HEK293 (cell line): ENCODE measurements around the gene CCDC88C.

Experiments used
- BCL11B ChIP-seq: fragments of 450-650 bp; formaldehyde crosslinking; IDR thresholded peaks from 2 replicates; pipeline ENCODE4 v1.5.1; 2016; ENCODE audit warnings: low read depth, missing biosample characterization, missing genetic modification characterization
- KLF16 ChIP-seq: fragments of 450-650 bp; formaldehyde crosslinking; IDR thresholded peaks from 2 replicates; pipeline ENCODE4 v1.5.1; 2017; ENCODE audit warnings: missing biosample characterization, missing genetic modification characterization
- MYNN ChIP-seq: fragments of 450-650 bp; formaldehyde crosslinking; IDR thresholded peaks from 2 replicates; pipeline ENCODE4 v1.5.1; 2016; ENCODE audit warnings: missing biosample characterization, missing genetic modification characterization, borderline replicate concordance
- OVOL3 ChIP-seq: fragments of 450-650 bp; formaldehyde crosslinking; IDR thresholded peaks from 2 replicates; pipeline ENCODE4 v1.5.1; 2016; ENCODE audit warnings: missing biosample characterization, missing genetic modification characterization
- PRDM10 ChIP-seq: fragments of 450-650 bp; formaldehyde crosslinking; IDR thresholded peaks from 2 replicates; pipeline ENCODE4 v1.5.1; 2016; ENCODE audit warnings: missing biosample characterization, missing genetic modification characterization
- SP7 ChIP-seq: fragments of 450-650 bp; formaldehyde crosslinking; IDR thresholded peaks from 2 replicates; pipeline ENCODE4 v1.5.1; 2016; ENCODE audit warnings: missing biosample characterization, missing genetic modification characterization
- ZBTB11 ChIP-seq: fragments of 450-650 bp; formaldehyde crosslinking; conservative IDR thresholded peaks from 2 replicates; pipeline ENCODE4 v1.5.1; 2016; ENCODE audit warnings: low read depth, missing biosample characterization, missing genetic modification characterization
- ZBTB20 ChIP-seq: fragments of 450-650 bp; formaldehyde crosslinking; IDR thresholded peaks from 2 replicates; pipeline ENCODE4 v1.5.1; 2016; ENCODE audit warnings: missing biosample characterization, missing genetic modification characterization
- ZBTB48 ChIP-seq: fragments of 450-650 bp; formaldehyde crosslinking; IDR thresholded peaks from 2 replicates; pipeline ENCODE4 v1.5.1; 2016; ENCODE audit warnings: missing biosample characterization, missing genetic modification characterization
- ZBTB7A ChIP-seq: fragments of 450-650 bp; formaldehyde crosslinking; IDR thresholded peaks from 2 replicates; pipeline ENCODE4 v1.5.1; 2016; ENCODE audit warnings: low read depth, missing biosample characterization, missing genetic modification characterization
- ZNF112 ChIP-seq: fragments of 450-650 bp; formaldehyde crosslinking; IDR thresholded peaks from 2 replicates; pipeline ENCODE4 v1.5.0; 2017; ENCODE audit warnings: missing biosample characterization, missing genetic modification characterization
- ZNF121 ChIP-seq: fragments of 450-650 bp; formaldehyde crosslinking; IDR thresholded peaks from 2 replicates; pipeline ENCODE4 v1.5.1; 2016; ENCODE audit warnings: missing biosample characterization, missing genetic modification characterization
- ZNF184 ChIP-seq: fragments of 450-650 bp; IDR thresholded peaks from 2 replicates; pipeline ENCODE4 v1.5.1; 2018; ENCODE audit warnings: missing biosample characterization, mild to moderate bottlenecking, missing genetic modification characterization
- ZNF202 ChIP-seq: fragments of 450-650 bp; formaldehyde crosslinking; IDR thresholded peaks from 2 replicates; pipeline ENCODE4 v1.5.1; 2016; ENCODE audit warnings: missing biosample characterization, missing genetic modification characterization, borderline replicate concordance
- ZNF335 ChIP-seq: fragments of 450-650 bp; formaldehyde crosslinking; conservative IDR thresholded peaks from 2 replicates; pipeline ENCODE4 v1.5.1; 2016; ENCODE audit warnings: missing biosample characterization, missing genetic modification characterization
- ZNF394 ChIP-seq: fragments of 450-650 bp; formaldehyde crosslinking; IDR thresholded peaks from 2 replicates; pipeline ENCODE4 v1.5.1; 2016; ENCODE audit warnings: missing biosample characterization, missing genetic modification characterization, mild to moderate bottlenecking, moderate library complexity, borderline replicate concordance
- ZNF416 ChIP-seq: fragments of 450-650 bp; formaldehyde crosslinking; IDR thresholded peaks from 2 replicates; pipeline ENCODE4 v1.5.1; 2016; ENCODE audit warnings: missing biosample characterization, missing genetic modification characterization
- ZNF488 ChIP-seq: fragments of 450-650 bp; formaldehyde crosslinking; IDR thresholded peaks from 2 replicates; pipeline ENCODE4 v1.5.1; 2016; ENCODE audit warnings: missing biosample characterization, missing genetic modification characterization
- ZNF558 ChIP-seq: fragments of 450-650 bp; formaldehyde crosslinking; IDR thresholded peaks from 2 replicates; pipeline ENCODE4 v1.5.1; 2016; ENCODE audit warnings: missing biosample characterization, missing genetic modification characterization
- ZNF560 ChIP-seq: fragments of 450-650 bp; formaldehyde crosslinking; IDR thresholded peaks from 2 replicates; pipeline ENCODE4 v1.5.1; 2017; ENCODE audit warnings: missing biosample characterization, missing genetic modification characterization, borderline replicate concordance
- ZNF585B ChIP-seq: fragments of 450-650 bp; formaldehyde crosslinking; IDR thresholded peaks from 2 replicates; pipeline ENCODE4 v1.5.1; 2016; ENCODE audit warnings: missing biosample characterization, missing genetic modification characterization
- ZNF677 ChIP-seq: fragments of 450-650 bp; IDR thresholded peaks from 2 replicates; pipeline ENCODE4 v1.5.0; 2018; ENCODE audit warnings: missing biosample characterization, mild to moderate bottlenecking, missing genetic modification characterization, moderate library complexity
- ZNF768 ChIP-seq: fragments of 450-650 bp; formaldehyde crosslinking; IDR thresholded peaks from 2 replicates; pipeline ENCODE4 v1.5.1; 2018; ENCODE audit warnings: missing biosample characterization, mild to moderate bottlenecking, missing genetic modification characterization
- ZNF776 ChIP-seq: fragments of 450-650 bp; formaldehyde crosslinking; IDR thresholded peaks from 2 replicates; pipeline ENCODE4 v1.5.0; 2017; ENCODE audit warnings: missing biosample characterization, missing genetic modification characterization, borderline replicate concordance
- ZNF792 ChIP-seq: fragments of 450-650 bp; formaldehyde crosslinking; IDR thresholded peaks from 2 replicates; pipeline ENCODE4 v1.5.1; 2016; ENCODE audit warnings: missing biosample characterization, missing genetic modification characterization
- TF ChIP-seq, protein P1 (sequence below): fragments of 450-650 bp; formaldehyde crosslinking; IDR thresholded peaks from 2 replicates; pipeline ENCODE4 v1.5.1; 2016; ENCODE audit warnings: missing biosample characterization, missing genetic modification characterization
- TF ChIP-seq, protein P2 (sequence below): fragments of 450-650 bp; formaldehyde crosslinking; IDR thresholded peaks from 2 replicates; pipeline ENCODE4 v1.5.1; 2016; ENCODE audit warnings: missing biosample characterization, missing genetic modification characterization

The CCDC88C gene

GRCh38 chr14:91418387-91419043 lies 895 bp upstream of the CCDC88C start (continued):
- TF ChIP-seq ZBTB7A (tag by site-specific recombination) (0 out of 2 replicates have a peak, but pooled peaks have one; percentile 24), ZBTB48 (tag by site-specific recombination) (0 out of 2 replicates have a peak, but pooled peaks have one; percentile 2), ZNF560 (no peak), ZNF202 (no peak), ZNF335 (peak; percentile 99), ZNF394 (tag by site-specific recombination) (peak; percentile 31; the same call in 1 of the 2 replicates), ZNF558 (tag by site-specific recombination) (no peak), ZNF184 (tag by site-specific recombination) (peak; percentile 51; the same call in 1 of the 2 replicates), PRDM10 (tag by site-specific recombination) (no peak), OVOL3 (tag by site-specific recombination) (no peak), ZNF112 (tag by site-specific recombination) (no peak), ZNF792 (tag by site-specific recombination) (peak; percentile 100), ZNF677 (tag by site-specific recombination) (no peak), ZNF768 (tag by site-specific recombination) (peak; percentile 62), ZBTB20 (tag by site-specific recombination) (peak; percentile 83), ZNF416 (tag by site-specific recombination) (no peak), BCL11B (tag by site-specific recombination) (no peak), ZNF776 (no peak), ZNF121 (0 out of 2 replicates have a peak, but pooled peaks have one; percentile 27), ZNF488 (tag by site-specific recombination) (0 out of 2 replicates have a peak, but pooled peaks have one; percentile 6), SP7 (peak; percentile 50; the same call in 1 of the 2 replicates), ZBTB11 (peak; percentile 45; the same call in 1 of the 2 replicates), ZNF585B (tag by site-specific recombination) (no peak), KLF16 (tag by site-specific recombination) (0 out of 2 replicates have a peak, but pooled peaks have one; percentile 13), MYNN (tag by site-specific recombination) (no peak)
- TF ChIP-seq, protein P1, sequence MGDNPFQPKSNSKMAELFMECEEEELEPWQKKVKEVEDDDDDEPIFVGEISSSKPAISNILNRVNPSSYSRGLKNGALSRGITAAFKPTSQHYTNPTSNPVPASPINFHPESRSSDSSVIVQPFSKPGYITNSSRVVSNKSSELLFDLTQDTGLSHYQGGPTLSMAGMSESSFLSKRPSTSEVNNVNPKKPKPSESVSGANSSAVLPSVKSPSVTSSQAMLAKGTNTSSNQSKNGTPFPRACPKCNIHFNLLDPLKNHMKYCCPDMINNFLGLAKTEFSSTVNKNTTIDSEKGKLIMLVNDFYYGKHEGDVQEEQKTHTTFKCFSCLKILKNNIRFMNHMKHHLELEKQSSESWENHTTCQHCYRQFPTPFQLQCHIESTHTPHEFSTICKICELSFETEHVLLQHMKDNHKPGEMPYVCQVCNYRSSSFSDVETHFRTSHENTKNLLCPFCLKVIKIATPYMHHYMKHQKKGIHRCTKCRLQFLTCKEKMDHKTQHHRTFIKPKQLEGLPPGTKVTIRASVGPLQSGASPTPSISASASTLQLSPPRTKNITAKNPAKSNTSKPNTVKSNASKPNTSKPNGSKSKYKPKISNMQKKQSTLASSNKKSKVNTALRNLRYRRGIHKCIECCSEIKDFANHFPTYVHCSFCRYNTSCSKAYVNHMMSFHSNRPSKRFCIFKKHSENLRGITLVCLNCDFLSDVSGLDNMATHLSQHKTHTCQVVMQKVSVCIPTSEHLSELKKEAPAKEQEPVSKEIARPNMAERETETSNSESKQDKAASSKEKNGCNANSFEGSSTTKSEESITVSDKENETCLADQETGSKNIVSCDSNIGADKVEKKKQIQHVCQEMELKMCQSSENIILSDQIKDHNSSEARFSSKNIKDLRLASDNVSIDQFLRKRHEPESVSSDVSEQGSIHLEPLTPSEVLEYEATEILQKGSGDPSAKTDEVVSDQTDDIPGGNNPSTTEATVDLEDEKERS: peak; percentile 53; the same call in 1 of the 2 replicates
- TF ChIP-seq, protein P2, sequence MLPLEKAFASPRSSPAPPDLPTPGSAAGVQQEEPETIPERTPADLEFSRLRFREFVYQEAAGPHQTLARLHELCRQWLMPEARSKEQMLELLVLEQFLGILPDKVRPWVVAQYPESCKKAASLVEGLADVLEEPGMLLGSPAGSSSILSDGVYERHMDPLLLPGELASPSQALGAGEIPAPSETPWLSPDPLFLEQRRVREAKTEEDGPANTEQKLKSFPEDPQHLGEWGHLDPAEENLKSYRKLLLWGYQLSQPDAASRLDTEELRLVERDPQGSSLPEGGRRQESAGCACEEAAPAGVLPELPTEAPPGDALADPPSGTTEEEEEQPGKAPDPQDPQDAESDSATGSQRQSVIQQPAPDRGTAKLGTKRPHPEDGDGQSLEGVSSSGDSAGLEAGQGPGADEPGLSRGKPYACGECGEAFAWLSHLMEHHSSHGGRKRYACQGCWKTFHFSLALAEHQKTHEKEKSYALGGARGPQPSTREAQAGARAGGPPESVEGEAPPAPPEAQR (tag by site-specific recombination): no peak
